ENCODE measurements around the gene MTHFD2L.
"Not testable (repeated sequence)": the region's sequence is repeated elsewhere in the genome, so short reads cannot be mapped to it uniquely, and the experiment has no call there.

MTHFD2L gene

GRCh38 chr4:74157561-74158465, at the start of gene MTHFD2L:
TSS of gene MTHFD2L (plus strand) at chr4:74158118. CDS start at chr4:74158139, 21 bp downstream.
- peak; percentile 72 to 81 for DNase-seq (ENCODE audit: low read depth in 2 of 2)

GRCh38 chr4:74108457-74109115, 49.3 kb upstream of the MTHFD2L start:
- no peak for DNase-seq (ENCODE audit: low read depth in 2 of 2)

GRCh38 chr4:74109116-74109869, 48.6 kb upstream of the MTHFD2L start:
- no peak for DNase-seq (ENCODE audit: low read depth in 2 of 2)

GRCh38 chr4:74109870-74110605, 47.9 kb upstream of the MTHFD2L start:
- DNase-seq (ENCODE audit: low read depth in 2 of 2) = no peak

GRCh38 chr4:74110670-74111069, 47.2 kb upstream of the MTHFD2L start:
- DNase-seq (ENCODE audit: low read depth in 2 of 2) = no peak

- DNase-seq (ENCODE audit: low read depth in 2 of 2) = no peak
These were observed 46.5 kb upstream of the MTHFD2L start for GRCh38 chr4:74111306-74111975.

- DNase-seq (ENCODE audit: low read depth in 2 of 2) = no peak
These were observed 45.9 kb upstream of the MTHFD2L start for GRCh38 chr4:74111990-74112389.

- no peak for DNase-seq (ENCODE audit: low read depth in 2 of 2)
These were observed 45.4 kb upstream of the MTHFD2L start for GRCh38 chr4:74112399-74113105.

GRCh38 chr4:74114234-74114633, 43.7 kb upstream of the MTHFD2L start:
- DNase-seq (ENCODE audit: low read depth in 2 of 2) = no peak

- no peak for DNase-seq (ENCODE audit: low read depth in 2 of 2)
These were observed 40.8 kb upstream of the MTHFD2L start for GRCh38 chr4:74117024-74117534.

- no peak for DNase-seq (ENCODE audit: low read depth in 2 of 2)
These were observed 39.1 kb upstream of the MTHFD2L start for GRCh38 chr4:74118600-74119338.

GRCh38 chr4:74120086-74120485, 37.8 kb upstream of the MTHFD2L start:
- DNase-seq (ENCODE audit: low read depth in 2 of 2) = no peak

GRCh38 chr4:74121643-74122579, 36.0 kb upstream of the MTHFD2L start:
- no peak for DNase-seq (ENCODE audit: low read depth in 2 of 2)

- no peak for DNase-seq (ENCODE audit: low read depth in 2 of 2)
These were observed 34.7 kb upstream of the MTHFD2L start for GRCh38 chr4:74123065-74123728.

GRCh38 chr4:74125029-74125428, 32.9 kb upstream of the MTHFD2L start:
- no peak for DNase-seq (ENCODE audit: low read depth in 2 of 2)

- DNase-seq (ENCODE audit: low read depth in 2 of 2) = no peak
These were observed 30.2 kb upstream of the MTHFD2L start for GRCh38 chr4:74127745-74128144.

GRCh38 chr4:74130843-74131242, 27.1 kb upstream of the MTHFD2L start:
- DNase-seq (ENCODE audit: low read depth in 2 of 2) = not testable (repeated sequence)

GRCh38 chr4:74132188-74132587, 25.7 kb upstream of the MTHFD2L start:
- DNase-seq (ENCODE audit: low read depth in 2 of 2) = not testable (repeated sequence)
